GM19193 (cell line): ENCODE data around the gene TRIM9.

Experiments
- POLR2A ChIP-seq: IDR thresholded peaks from 4 replicates; pipeline ENCODE4 v1.6.1; 2011; ENCODE audit not compliant: insufficient read depth, insufficient read length; ENCODE audit errors: extremely low read depth

Gene TRIM9

GRCh38 chr14:51006324-51006723, 88.6 kb downstream of the TRIM9 start:
- TF ChIP-seq POLR2A: no peak

- no peak for TF ChIP-seq POLR2A
Measured at GRCh38 chr14:51004801-51005526, 89.9 kb downstream of the TRIM9 start.

- no peak for TF ChIP-seq POLR2A
Measured at GRCh38 chr14:51004352-51004800, 90.5 kb downstream of the TRIM9 start.

DNA sequence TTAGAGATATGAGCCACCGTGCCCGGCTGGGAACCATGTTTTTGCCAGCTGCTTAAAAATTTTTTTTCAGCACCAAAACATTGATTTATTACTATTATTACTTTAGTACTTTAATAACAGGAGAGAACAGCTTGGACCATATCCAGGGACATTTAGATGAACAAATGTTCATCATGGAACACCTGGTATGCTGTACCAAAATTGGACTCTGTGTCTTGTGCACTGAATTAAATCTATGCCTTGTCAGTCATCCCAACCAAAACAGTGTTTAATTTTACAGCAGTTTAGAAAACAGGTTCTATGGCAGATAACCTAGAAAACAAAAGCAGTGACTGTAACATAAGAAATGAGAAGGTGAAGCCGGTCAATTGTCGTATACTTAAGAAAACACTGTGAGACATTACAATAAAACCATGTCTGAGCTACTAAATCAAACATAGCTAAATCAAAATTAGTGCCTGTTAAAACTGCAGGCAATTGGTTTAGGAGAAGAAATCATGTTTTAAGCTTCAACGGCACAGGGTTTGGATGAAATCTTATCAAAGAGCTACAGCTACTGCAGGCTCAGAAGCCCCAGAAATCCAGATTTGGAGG, 92.4 kb downstream of the TRIM9 start:
- TF ChIP-seq POLR2A: no peak

DNA sequence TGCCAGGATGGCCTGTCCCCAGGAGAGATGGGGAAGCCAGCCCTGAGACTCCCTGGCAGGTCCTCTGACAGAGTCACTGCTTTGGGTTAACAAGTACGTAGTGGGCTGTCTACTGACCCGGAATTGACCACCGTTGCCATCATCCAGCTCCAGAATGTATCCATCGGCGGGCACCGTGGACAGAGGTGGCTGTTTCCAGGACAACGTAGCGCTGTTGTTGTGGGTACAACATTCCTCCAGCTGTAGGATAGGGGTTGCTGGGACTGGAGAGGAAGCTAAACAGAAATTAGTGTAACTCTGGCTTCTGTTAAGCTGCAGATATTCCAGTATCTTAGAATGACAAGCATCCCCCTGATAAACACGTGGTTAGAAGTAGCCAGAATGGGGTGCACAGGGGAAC, 94.3 kb downstream of the TRIM9 start:
- no peak for TF ChIP-seq POLR2A

- no peak for TF ChIP-seq POLR2A
Measured at GRCh38 chr14:50999726-51000125, 95.2 kb downstream of the TRIM9 start.

DNA sequence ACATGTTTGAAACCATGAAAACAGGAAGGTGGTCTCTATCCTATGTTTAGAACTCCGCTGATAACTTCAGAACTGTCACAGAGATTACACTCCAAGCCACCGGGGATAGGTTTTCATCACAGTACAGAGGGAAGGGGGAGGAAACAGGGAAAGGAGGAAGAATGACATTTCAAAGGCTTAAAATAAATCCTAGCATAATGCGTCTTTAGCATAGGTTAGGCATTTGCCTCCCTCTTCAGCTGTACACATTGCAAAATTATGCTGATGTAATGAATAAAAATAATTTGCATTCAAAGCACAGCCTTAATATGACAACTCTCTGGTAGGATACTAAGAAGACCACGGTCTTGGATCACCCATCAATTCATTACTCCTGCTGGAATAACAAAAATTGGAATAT, 96.3 kb downstream of the TRIM9 start:
- TF ChIP-seq POLR2A: no peak

DNA sequence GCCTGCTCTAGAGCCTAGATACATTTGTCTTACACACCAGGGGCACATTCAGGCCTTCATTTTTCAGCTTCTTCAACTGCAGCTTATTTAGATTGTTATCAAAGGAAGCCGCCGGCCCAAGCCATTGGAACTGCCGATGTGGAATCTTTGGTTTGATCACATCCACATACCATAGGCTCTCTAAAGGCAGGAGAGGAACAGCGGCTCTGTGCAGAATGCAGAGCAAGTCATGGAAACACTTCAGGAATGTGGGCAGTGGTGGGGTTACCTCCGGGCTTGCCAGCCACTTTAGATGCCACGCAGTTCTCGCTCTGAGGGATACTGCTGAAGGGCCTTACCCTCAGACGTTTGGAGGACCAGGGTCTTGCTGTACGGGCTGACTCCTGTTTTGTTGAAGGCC, 97.2 kb downstream of the TRIM9 start:
- TF ChIP-seq POLR2A: no peak

- no peak for TF ChIP-seq POLR2A
Measured at GRCh38 chr14:50985859-50986331, 109.0 kb downstream of the TRIM9 start.

- TF ChIP-seq POLR2A: no peak
Measured at GRCh38 chr14:50985124-50985858, 109.6 kb downstream of the TRIM9 start.

- no peak for TF ChIP-seq POLR2A
Measured at GRCh38 chr14:50984036-50984710, 110.7 kb downstream of the TRIM9 start.

DNA sequence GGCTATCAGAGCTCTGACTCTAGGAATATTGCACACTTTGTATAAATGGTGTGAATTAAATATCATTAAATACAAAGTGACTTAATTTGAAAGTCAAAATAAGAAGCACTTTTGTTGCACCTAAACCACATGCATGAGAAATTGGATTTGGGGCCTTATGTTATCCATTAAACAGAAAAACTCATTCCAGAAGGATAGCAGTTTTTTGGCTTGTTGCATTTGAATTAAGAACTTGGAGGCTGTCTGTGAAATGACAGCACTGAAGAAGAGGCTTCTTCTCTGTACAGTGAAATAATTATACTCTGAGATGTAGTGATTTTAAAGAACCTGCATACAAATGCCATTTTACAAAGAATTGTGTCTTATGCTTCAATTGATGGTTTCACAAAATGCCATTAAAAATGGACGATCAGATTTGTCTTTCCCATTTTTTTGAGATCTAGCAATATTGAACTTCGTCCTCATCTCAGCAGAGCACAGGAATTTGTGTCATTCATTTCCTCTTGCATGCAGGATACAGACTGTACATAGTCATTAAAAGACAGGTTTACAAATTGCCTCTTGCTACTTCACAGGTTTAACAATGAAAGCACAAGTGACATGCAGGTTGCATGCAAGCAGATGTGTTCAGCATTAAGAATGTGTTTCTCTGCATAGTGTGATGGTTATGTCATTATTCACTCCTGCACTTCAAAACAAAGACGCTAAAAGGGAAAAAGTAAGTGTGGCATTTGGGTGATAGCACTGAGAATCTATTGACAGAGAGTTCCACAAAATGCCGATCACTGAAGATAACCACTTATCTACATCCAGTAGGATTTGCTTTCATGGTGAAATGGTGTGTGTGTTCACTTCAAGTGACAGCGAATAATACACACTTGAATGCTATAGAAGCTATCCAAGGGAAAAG, 114.7 kb downstream of the TRIM9 start:
- no peak for TF ChIP-seq POLR2A

DNA sequence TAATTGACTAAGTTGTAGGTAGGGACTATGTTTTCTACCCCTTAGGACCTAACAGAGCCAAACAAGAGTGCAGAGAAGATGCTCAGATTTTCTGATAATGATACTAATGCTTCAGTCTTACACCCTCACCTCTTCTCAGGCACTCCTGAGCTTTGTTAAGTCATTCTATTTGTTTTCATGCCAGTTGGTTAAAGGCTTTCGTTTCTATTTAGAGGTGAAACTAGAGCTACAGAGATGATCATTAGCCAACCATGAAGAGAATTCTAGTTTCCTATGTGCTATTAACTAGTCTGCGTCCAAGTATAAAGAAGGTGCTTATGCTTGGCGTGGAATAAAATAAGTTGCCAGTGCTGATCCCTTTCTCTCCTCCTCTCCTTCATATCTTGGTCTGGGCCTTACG, 116.0 kb downstream of the TRIM9 start:
- TF ChIP-seq POLR2A: no peak

GRCh38 chr14:50978529-50978871, 116.4 kb downstream of the TRIM9 start:
- no peak for TF ChIP-seq POLR2A
